HEK293 (cell line): Measurements from ENCODE around the gene SLC38A10.

Experiments used
- CTCF ChIA-PET: fragments of 350-600 bp; formaldehyde crosslinking; extraction: SDS; loops from one replicate; lab custom pipeline; 2021; ENCODE audit warnings: antibody characterized with exemption; lab: Yijun Ruan, JAX
- POLR2A ChIA-PET: fragments of 300-600 bp; formaldehyde crosslinking; extraction: SDS; loops from one replicate; lab custom pipeline; 2020; ENCODE audit warnings: antibody characterized with exemption, inconsistent platforms; lab: Yijun Ruan, JAX
- H3K27ac ChIP-seq: fragments of 200-500 bp; sonication (Bioruptor generic); 2 replicates; pipeline ENCODE4 v1.5.1; 2014; ENCODE audit warnings: low read depth, low read length, control low read depth, inconsistent platforms; ENCODE audit errors: extremely low read depth
- H3K36me3 ChIP-seq, 2 experiments: fragments of 200-500 bp in 1 of 2; sonication (Bioruptor generic) in 1 of 2; 1 replicate in 1 of 2; 2 replicates in 1 of 2; pipeline ENCODE4 v1.5.1; 2014 to 2017; ENCODE audit warnings: inconsistent platforms in 2 of 2, low read length in 2 of 2; ENCODE audit not compliant: control insufficient read depth in 2 of 2, insufficient read depth in 1 of 2
- H3K4me1 ChIP-seq: fragments of 200-500 bp; sonication (Bioruptor generic); 2 replicates; pipeline ENCODE4 v1.5.1; 2014; ENCODE audit warnings: mild to moderate bottlenecking, low read length, inconsistent platforms; ENCODE audit not compliant: control insufficient read depth, insufficient read depth
- H3K4me3 ChIP-seq: 2 replicates; pipeline ENCODE4 v1.5.1; 2011; ENCODE audit warnings: low read depth, mild to moderate bottlenecking, control low read depth, low read length, moderate library complexity
- H3K9me3 ChIP-seq: fragments of 200-500 bp; sonication (Bioruptor generic); 2 replicates; pipeline ENCODE4 v1.5.1; 2014; ENCODE audit warnings: low read depth, low read length, inconsistent platforms; ENCODE audit not compliant: control insufficient read depth, insufficient read depth
- AEBP2 ChIP-seq: fragments of 450-650 bp; formaldehyde crosslinking; IDR thresholded peaks from 2 replicates; pipeline ENCODE4 v1.5.1; 2016; ENCODE audit warnings: missing biosample characterization, missing genetic modification characterization, borderline replicate concordance
- ATF2 ChIP-seq: fragments of 450-650 bp; formaldehyde crosslinking; IDR thresholded peaks from 2 replicates; pipeline ENCODE4 v1.5.1; 2016; ENCODE audit warnings: missing biosample characterization, missing genetic modification characterization, low read depth
- EGR2 ChIP-seq: fragments of 450-650 bp; formaldehyde crosslinking; IDR thresholded peaks from 2 replicates; pipeline ENCODE4 v1.5.1; 2016; ENCODE audit warnings: low read depth, missing biosample characterization, missing genetic modification characterization
- GLIS1 ChIP-seq: fragments of 450-650 bp; formaldehyde crosslinking; IDR thresholded peaks from 2 replicates; pipeline ENCODE4 v1.5.1; 2016; ENCODE audit warnings: missing biosample characterization, missing genetic modification characterization
- KLF7 ChIP-seq: fragments of 450-650 bp; formaldehyde crosslinking; IDR thresholded peaks from 2 replicates; pipeline ENCODE4 v1.5.1; 2016; ENCODE audit warnings: missing biosample characterization, missing genetic modification characterization, borderline replicate concordance
- WT1 ChIP-seq: fragments of 450-650 bp; formaldehyde crosslinking; IDR thresholded peaks from 2 replicates; pipeline ENCODE4 v1.5.1; 2016; ENCODE audit warnings: missing biosample characterization, missing genetic modification characterization
- ZFP69B ChIP-seq: fragments of 450-650 bp; formaldehyde crosslinking; IDR thresholded peaks from 2 replicates; pipeline ENCODE4 v1.5.1; 2016; ENCODE audit warnings: missing biosample characterization, missing genetic modification characterization
- ZNF10 ChIP-seq: fragments of 450-650 bp; formaldehyde crosslinking; IDR thresholded peaks from 2 replicates; pipeline ENCODE4 v1.5.1; 2017; ENCODE audit warnings: missing biosample characterization, missing genetic modification characterization
- ZNF112 ChIP-seq: fragments of 450-650 bp; formaldehyde crosslinking; IDR thresholded peaks from 2 replicates; pipeline ENCODE4 v1.5.0; 2017; ENCODE audit warnings: missing biosample characterization, missing genetic modification characterization
- ZNF114 ChIP-seq: fragments of 450-650 bp; formaldehyde crosslinking; IDR thresholded peaks from 2 replicates; pipeline ENCODE4 v1.5.0; 2017; ENCODE audit warnings: missing biosample characterization, missing genetic modification characterization
- ZNF155 ChIP-seq: fragments of 450-650 bp; formaldehyde crosslinking; IDR thresholded peaks from 2 replicates; pipeline ENCODE4 v1.5.1; 2016; ENCODE audit warnings: missing biosample characterization, missing genetic modification characterization
- ZNF157 ChIP-seq: fragments of 450-650 bp; formaldehyde crosslinking; IDR thresholded peaks from 2 replicates; pipeline ENCODE4 v1.5.1; 2016; ENCODE audit warnings: missing biosample characterization, missing genetic modification characterization
- ZNF175 ChIP-seq: fragments of 450-650 bp; formaldehyde crosslinking; IDR thresholded peaks from 2 replicates; pipeline ENCODE4 v1.5.1; 2016; ENCODE audit warnings: missing biosample characterization, missing genetic modification characterization
- ZNF585B ChIP-seq: fragments of 450-650 bp; formaldehyde crosslinking; IDR thresholded peaks from 2 replicates; pipeline ENCODE4 v1.5.1; 2016; ENCODE audit warnings: missing biosample characterization, missing genetic modification characterization
- ZNF600 ChIP-seq: fragments of 450-650 bp; formaldehyde crosslinking; IDR thresholded peaks from 2 replicates; pipeline ENCODE4 v1.5.1; 2016; ENCODE audit warnings: missing biosample characterization, missing genetic modification characterization
- ZNF626 ChIP-seq: fragments of 450-650 bp; sonication (Bioruptor Pico); formaldehyde crosslinking; IDR thresholded peaks from 2 replicates; pipeline ENCODE4 v1.5.1; 2018; ENCODE audit warnings: missing biosample characterization, missing genetic modification characterization, inconsistent platforms
- ZNF768 ChIP-seq: fragments of 450-650 bp; formaldehyde crosslinking; IDR thresholded peaks from 2 replicates; pipeline ENCODE4 v1.5.1; 2018; ENCODE audit warnings: missing biosample characterization, mild to moderate bottlenecking, missing genetic modification characterization
- ZXDB ChIP-seq: fragments of 450-650 bp; formaldehyde crosslinking; IDR thresholded peaks from 2 replicates; pipeline ENCODE4 v1.5.1; 2016; ENCODE audit warnings: missing biosample characterization, missing genetic modification characterization
- TF ChIP-seq, protein P1 (sequence below): fragments of 450-650 bp; formaldehyde crosslinking; optimal IDR thresholded peaks from 2 replicates; pipeline ENCODE3; 2016; ENCODE audit warnings: missing biosample characterization, mild to moderate bottlenecking, missing genetic modification characterization
- TF ChIP-seq, protein P2 (sequence below): fragments of 450-650 bp; formaldehyde crosslinking; IDR thresholded peaks from 2 replicates; pipeline ENCODE4 v1.5.1; 2017; ENCODE audit warnings: missing biosample characterization, missing genetic modification characterization

SLC38A10 gene

GRCh38 chr17:81233811-81234505, 61.1 kb downstream of the SLC38A10 start (continued):
- no peak for TF ChIP-seq ZXDB (tag by site-specific recombination)
- no peak for TF ChIP-seq ZNF112 (tag by site-specific recombination)
- TF ChIP-seq ZNF768 (tag by site-specific recombination): no peak
- TF ChIP-seq KLF7 (tag by site-specific recombination): no peak

- ChIA-PET CTCF (interaction anchor here (0.5 to 1.4 kb wide), 3 partner anchors 11 to 251 kb away, joined by 3 to 7 read pairs (median 4); partner anchors contain the start of gene CEP131), POLR2A (interaction anchor here (3.8 kb wide), 1 partner anchor 10 kb away, joined by 22 read pairs; the partner anchor contains the start of gene CEP131)
- H3K9me3 ChIP-seq: no peaks in the 10 kb centered on the region
- H3K4me3 ChIP-seq: no peak overlapping the region
- H3K27ac ChIP-seq: no peak overlapping the region
- H3K36me3 ChIP-seq: peaks cover 5 to 70% of the 10 kb centered on the region in 2 experiments; a peak in 2 of 3 replicates
- peaks cover 8% of the 10 kb centered on the region for H3K4me1 ChIP-seq
- TF ChIP-seq ZFP69B (tag by site-specific recombination): no peak
- no peak for TF ChIP-seq GLIS1 (tag by site-specific recombination)
- no peak for TF ChIP-seq ZNF157 (tag by site-specific recombination)
- TF ChIP-seq ZNF175 (tag by site-specific recombination): no peak
- no peak for TF ChIP-seq ZNF585B (tag by site-specific recombination)
- no peak for TF ChIP-seq WT1 (tag by site-specific recombination)
- no peak for TF ChIP-seq ZNF10 (tag by site-specific recombination)
- no peak for TF ChIP-seq ZNF155 (tag by site-specific recombination)
- TF ChIP-seq ZNF600 (tag by site-specific recombination): no peak
- TF ChIP-seq, protein P1, sequence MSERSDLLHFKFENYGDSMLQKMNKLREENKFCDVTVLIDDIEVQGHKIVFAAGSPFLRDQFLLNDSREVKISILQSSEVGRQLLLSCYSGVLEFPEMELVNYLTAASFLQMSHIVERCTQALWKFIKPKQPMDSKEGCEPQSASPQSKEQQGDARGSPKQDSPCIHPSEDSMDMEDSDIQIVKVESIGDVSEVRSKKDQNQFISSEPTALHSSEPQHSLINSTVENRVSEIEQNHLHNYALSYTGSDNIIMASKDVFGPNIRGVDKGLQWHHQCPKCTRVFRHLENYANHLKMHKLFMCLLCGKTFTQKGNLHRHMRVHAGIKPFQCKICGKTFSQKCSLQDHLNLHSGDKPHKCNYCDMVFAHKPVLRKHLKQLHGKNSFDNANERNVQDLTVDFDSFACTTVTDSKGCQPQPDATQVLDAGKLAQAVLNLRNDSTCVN (tag by site-specific recombination): no peak
- TF ChIP-seq AEBP2 (tag by site-specific recombination): no peak
- no peak for TF ChIP-seq ZNF114 (tag by site-specific recombination)
- TF ChIP-seq EGR2: no peak
- TF ChIP-seq, protein P2, sequence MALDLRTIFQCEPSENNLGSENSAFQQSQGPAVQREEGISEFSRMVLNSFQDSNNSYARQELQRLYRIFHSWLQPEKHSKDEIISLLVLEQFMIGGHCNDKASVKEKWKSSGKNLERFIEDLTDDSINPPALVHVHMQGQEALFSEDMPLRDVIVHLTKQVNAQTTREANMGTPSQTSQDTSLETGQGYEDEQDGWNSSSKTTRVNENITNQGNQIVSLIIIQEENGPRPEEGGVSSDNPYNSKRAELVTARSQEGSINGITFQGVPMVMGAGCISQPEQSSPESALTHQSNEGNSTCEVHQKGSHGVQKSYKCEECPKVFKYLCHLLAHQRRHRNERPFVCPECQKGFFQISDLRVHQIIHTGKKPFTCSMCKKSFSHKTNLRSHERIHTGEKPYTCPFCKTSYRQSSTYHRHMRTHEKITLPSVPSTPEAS (tag by site-specific recombination): no peak
- no peak for TF ChIP-seq ATF2
- TF ChIP-seq ZNF626: no peak
These were observed 61.8 kb downstream of the SLC38A10 start for GRCh38 chr17:81233316-81233715.
